HG03159 (cell line): Measurements from ENCODE around the gene EPX.

Experiments
- ATAC-seq: cut with Tn5 transposase; IDR thresholded peaks from one replicate; pipeline ENCODE4 v1.9.1; 2021; ENCODE audit warnings: mild to moderate bottlenecking, moderate library complexity; ENCODE audit not compliant: unreplicated experiment

The EPX gene

DNA sequence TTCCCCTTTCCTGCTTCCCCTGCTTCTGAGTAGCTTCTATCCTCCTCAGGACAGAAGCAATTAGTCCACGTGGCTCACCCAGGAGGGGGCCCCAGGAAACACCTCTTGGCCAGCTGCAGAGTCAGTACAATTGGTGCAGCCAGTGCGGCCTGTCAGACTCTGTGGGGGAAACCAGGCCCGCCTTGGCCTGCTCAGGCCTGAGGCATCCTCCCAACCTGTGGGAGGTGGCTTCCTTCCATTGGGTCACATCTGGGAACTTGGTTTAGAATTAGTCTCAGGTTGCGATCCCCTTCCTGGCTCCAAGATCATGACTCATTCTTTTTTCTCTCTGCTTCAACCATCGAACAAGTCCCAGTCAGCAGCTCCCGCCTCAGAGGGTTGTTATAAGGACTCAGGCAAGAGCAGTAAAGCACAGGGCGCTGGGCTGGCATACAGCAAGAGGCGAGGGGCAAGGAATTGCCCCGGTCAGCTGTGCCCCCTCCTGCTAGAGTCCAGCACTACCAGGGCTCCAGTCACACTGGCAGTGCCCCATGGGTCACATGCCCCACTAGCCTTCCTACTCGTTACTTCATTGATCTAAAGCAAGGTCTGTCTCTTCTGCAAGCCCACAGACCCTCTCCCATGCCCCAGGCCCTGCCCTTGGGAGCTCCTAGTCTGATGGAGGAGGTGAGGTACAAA lies 8.1 kb upstream of the EPX start:
- ATAC-seq, result no peak

DNA sequence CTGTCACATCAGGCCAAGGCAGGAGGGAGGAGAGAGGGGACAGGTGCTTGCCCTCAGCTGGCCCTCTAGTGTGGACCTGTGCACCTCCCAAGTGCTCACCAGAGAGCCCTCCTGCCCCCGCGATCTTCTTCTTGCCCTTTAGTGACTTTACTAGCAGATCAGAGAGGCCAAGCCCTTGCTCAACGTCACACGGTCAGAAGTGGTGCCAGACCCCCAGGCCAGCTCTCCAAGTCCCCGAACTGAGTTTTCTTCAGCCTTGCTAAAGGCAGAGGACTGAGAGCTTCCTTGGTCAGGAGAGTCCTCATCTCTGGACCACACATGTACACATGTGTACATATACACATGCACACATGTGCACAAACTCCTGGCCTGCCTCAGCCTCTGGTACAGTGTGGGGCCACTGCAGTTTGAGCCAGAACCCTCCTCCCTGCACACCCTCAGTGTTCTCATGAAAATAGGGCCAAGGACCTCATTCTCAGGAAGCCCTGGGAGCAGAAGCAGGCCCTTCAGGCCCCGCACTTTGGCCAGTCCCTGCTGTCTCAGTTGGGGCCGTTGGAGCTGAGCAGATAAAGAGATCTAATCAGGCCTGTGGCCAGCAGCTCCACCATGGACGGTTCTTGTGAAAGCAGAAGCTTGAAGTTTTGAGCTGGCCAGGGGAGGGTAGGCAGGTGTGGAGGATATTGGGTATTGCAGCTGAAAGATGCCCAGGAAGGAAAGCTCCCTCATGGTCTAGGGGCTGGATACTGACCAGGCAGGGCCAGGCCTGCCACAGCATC lies 7.4 kb upstream of the EPX start:
- no peak for ATAC-seq

DNA sequence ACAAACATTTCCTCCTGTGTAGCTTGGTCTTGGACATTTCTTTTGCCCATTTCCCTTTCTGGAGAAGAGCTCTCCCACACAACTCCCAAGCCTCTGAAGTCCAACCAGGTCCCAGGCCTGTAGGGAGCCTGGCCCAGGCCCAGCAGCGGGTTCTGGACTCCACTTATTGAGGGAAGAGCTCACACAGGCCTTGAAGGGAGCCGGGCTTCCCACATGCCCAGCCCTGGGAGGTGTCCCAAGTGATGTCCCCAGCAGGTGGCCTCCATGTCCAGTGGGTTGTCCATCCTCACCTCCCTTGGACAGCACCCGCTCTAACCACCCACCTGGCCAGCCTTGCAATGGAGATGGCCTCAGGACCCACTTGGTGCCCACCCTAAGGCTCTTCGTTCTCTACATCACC lies 5.9 kb upstream of the EPX start:
- ATAC-seq, result no peak

DNA sequence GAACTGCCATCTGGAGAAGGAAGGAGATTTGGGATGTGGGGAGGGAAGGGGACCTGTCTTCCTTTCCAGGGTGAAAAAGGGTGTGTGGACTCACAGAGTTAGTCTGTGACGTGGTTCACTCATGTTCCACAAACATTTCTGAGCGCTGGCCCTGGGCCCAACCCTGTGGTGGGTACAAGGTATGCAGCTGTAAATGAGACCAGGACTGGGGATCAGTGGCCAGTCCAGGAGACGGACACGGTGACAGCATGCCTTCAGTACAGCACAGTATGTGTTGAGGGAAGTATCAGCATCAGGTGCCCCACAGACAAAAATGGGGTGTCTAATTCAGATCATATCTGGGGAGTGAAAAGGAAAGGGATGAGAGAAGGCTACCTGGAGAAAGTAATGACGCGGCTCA lies 5.5 kb upstream of the EPX start:
- no peak for ATAC-seq

DNA sequence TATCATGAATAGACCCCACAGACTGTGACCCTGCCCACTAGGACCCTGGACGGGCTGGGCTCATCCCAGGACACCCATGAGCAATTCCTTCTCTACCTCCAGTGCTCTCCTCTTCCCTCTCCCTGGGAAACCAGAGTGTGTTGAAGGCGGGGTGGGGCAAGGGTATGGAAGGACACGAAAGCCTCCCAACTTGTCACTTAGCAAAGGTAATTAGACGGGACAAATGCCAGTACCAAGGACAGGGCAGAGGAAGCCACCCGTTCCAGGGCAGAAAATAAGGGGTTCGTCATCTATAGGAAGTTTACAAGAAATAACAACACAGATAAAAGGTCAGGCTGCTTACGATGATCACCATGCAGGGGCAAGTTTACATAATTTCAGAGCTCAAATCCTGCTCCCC lies 4.9 kb upstream of the EPX start:
- no peak for ATAC-seq

DNA sequence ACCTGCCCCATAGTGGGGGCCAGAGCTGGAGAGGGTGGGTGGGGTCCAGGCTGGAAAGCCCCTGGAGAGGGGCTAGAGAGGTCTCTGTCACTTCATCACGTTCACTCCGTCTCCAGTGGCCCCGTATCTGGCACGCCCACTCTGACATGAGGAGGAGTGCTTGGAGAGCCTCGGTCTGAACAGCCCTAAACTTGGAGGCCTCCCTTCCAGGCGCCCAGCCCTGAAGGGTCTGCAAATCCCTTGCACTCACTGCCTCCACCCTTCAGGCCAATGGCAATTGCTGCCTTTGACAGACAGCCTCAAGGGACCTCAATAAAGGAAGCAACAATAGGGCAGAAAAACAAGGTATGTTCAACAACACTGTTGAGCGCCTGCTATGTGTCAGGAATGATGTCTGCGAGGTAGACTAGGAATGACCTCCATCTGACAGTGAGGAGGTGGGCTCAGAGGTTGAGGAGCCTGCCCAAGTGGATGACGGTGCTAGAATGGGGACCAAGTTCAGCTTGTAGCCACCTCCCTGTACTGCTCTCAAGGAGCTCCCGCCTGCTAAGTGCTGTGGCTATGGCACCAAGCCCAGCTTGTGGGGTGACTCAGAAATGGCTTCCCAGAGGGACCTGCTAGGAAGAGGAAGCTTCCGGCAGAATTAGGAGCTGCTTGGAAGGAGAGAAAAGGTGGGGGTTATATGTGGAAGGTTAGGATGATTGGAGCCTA lies 2.9 kb upstream of the EPX start:
- no peak for ATAC-seq

DNA sequence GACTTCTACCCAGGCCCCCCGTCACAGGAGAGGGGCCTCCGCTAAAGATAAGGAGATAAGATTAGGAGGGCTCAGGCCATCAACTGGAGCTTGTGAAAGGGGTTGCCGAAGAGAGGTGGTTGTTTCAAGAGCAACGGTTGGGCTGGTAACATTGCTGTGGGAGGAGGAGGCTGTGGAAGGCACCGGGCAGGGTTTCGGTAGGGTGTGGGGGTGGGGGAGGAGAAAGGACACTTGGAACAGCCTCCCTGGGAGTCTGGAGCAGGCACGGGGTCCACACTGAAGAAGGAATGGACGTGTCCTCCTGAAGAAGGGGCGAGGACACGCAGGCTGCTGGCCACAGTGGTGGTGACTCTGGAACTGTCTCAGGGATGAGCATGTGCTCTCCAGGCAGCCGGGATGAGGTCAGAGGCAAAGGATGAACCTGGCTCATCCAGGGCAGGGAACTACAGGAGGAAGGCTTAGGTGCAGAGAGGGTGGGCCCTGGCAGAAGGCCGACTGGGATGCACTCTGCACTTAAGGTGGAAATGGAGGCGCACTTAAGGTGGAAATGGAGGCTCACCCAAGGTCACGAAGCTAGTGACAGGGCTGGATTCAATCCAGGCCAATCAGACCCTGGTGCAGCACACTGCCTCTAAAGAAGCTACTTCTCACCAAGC lies 1.2 kb upstream of the EPX start:
- ATAC-seq, result no peak

- no peak for ATAC-seq
Observed at GRCh38 chr17:58193641-58194255, 1.2 kb downstream of the EPX start.

GRCh38 chr17:58195518-58196123 lies 3.1 kb downstream of the EPX start:
- no peak for ATAC-seq

DNA sequence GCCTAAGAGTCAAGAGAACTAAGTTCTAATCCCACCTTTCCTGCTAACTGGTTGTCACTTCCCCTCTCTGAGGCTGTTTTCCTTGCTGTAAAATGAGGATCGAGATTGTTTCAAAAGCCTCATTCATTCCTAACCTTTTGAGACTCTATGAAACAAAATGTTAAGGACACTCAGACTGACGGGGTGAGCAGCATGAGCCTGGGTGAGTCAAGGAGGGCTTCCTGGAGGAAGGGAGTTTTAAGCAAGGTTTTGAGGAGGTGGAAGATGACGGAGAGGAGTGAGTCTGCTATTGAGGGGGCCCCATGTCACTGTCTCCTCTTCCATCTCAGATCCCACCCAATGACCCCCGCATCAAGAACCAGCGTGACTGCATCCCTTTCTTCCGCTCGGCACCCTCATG lies 4.1 kb downstream of the EPX start:
- no peak for ATAC-seq

- ATAC-seq, result peak; percentile 57
Observed at GRCh38 chr17:58200024-58200633, 7.6 kb downstream of the EPX start.

DNA sequence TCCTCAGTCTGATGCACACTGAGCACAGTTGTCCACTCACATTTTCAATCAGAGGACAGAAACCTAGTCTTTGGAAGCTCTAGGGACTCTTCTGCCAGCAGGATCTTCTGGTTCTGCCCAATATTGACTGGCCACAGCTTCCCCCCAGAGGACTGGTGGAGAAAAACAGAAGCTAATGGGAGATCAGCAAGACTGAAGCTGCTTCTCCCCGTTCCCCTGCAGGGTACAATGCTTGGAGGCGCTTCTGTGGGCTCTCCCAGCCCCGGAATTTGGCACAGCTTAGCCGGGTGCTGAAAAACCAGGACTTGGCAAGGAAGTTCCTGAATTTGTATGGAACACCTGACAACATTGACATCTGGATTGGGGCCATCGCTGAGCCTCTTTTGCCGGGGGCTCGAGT lies 10.3 kb downstream of the EPX start:
- ATAC-seq, result no peak

GRCh38 chr17:58204796-58205195 lies 12.3 kb downstream of the EPX start:
- ATAC-seq, result no peak

GRCh38 chr17:58205936-58206335 lies 13.4 kb downstream of the EPX start:
- ATAC-seq, result no peak

DNA sequence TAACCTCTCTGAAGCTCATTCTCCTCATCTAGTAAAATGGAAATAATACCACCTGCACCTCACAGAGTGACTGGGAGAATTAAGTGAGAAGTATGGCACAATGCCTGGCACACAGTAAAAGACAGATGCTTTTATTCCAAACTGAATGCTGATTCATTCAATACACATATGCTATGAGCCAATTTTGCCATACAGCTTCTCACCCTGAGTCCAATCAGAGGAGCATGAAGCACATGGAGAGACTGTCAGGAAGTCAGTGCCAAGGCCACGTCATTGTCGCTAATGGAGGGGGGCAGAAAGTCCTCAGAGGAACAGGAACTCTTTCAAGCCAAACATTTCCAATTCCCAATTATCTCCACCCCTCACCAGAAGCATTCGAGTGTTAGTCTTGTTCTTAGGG lies 14.9 kb downstream of the EPX start:
- ATAC-seq, result no peak

- ATAC-seq, result no peak
Observed at GRCh38 chr17:58208344-58208743, 15.8 kb downstream of the EPX start.

DNA sequence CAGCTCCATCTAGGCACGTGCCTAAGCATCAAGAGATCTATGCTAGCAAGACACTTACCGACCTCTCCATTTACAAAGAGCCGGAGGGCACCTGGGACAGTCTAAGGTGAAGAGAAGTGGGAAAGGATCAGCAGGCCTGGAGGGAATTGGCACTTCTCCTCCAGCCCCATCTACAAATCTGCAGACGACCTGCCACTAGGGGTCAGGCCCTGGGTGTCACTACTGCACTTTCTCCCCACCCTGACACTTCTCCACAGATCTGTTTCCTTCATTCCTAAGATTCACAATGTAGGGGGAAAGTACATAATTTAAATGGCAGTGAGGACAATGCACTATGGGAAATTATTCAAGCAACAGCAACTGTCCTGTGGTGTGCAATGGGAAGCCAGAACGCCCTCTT lies 18.4 kb downstream of the EPX start:
- no peak for ATAC-seq

GRCh38 chr17:58215685-58216084 lies 23.2 kb downstream of the EPX start:
- ATAC-seq, result no peak

- no peak for ATAC-seq
Observed at GRCh38 chr17:58217766-58218165, 25.2 kb downstream of the EPX start.
